Activated CD8-positive, alpha-beta memory T cell treated with anti-CD3 and anti-CD28 coated beads, Interleukin-2, amount 10 ng/mL, durations not matched to agents 7 days and 5 days (primary cell): Measurements from ENCODE around the gene GRIK2. TPM values are rescaled to one million over a fixed set of nuclear protein-coding genes. Genes with fewer than 3 reads are reported as not detected.

ENCODE experiments used
- ATAC-seq: fragments of 150-1000 bp; cut with Tn5 transposase; one replicate; pipeline ENCODE4 v1.10.0; 2021; ENCODE audit warnings: moderate library complexity
- CTCF ChIA-PET: fragments of 350-600 bp; sonication (Branson Sonifier 250); formaldehyde crosslinking; loops from one replicate; lab custom pipeline; 2021; ENCODE audit warnings: antibody characterized with exemption; lab: Charles Lee
- DNase-seq: peaks from one replicate; pipeline ENCODE4 v3.0.0-alpha.2; 2020
- H3K27ac Mint-ChIP-seq: one replicate; pipeline ENCODE4 v1.8.0; 2021; ENCODE audit warnings: mild to moderate bottlenecking, mixed read lengths
- H3K27me3 Mint-ChIP-seq: one replicate; pipeline ENCODE4 v1.8.0; 2021; ENCODE audit warnings: mixed read lengths
- H3K36me3 Mint-ChIP-seq: one replicate; pipeline ENCODE4 v1.8.0; 2021; ENCODE audit warnings: mild to moderate bottlenecking, mixed read lengths
- H3K4me1 Mint-ChIP-seq: one replicate; pipeline ENCODE4 v1.8.0; 2021; ENCODE audit warnings: mixed read lengths
- H3K4me3 Mint-ChIP-seq: one replicate; pipeline ENCODE4 v1.8.0; 2021; ENCODE audit warnings: mild to moderate bottlenecking, moderate library complexity, mixed read lengths
- H3K9me3 Mint-ChIP-seq: one replicate; pipeline ENCODE4 v1.8.0; 2022; ENCODE audit warnings: low read depth, mixed read lengths
- total RNA-seq, 2 experiments: library from RNA; stranded (reverse); gene quantifications; one replicate each; pipeline ENCODE4 v1.2.3, GENCODE V29; 2021

The GRIK2 gene
- total RNA-seq, 2 experiments from 2014 or later = not detected

- H3K4me1 Mint-ChIP-seq = no peaks in the 10 kb centered on the region
Measured at GRCh38 chr6:101851911-101852310, 458.4 kb downstream of the GRIK2 start.

GRCh38 chr6:101853231-101854085 lies 459.9 kb downstream of the GRIK2 start:
- no peak for ATAC-seq
- Mint-ChIP-seq H3K27ac (no peak overlapping the region), H3K4me3 (no peak overlapping the region), H3K36me3 (no peaks in the 10 kb centered on the region), H3K4me1 (no peaks in the 10 kb centered on the region), H3K9me3 (no peaks in the 10 kb centered on the region), H3K27me3 (no peaks in the 10 kb centered on the region)
- CTCF ChIA-PET = no interaction called here
- no peak for DNase-seq

More at GRCh38 chr6:101851911-101852310, 458.4 kb downstream of the GRIK2 start:
- no peak for DNase-seq
- ATAC-seq = no peak
- H3K4me3 Mint-ChIP-seq = no peak overlapping the region
- no peaks in the 10 kb centered on the region for H3K9me3 Mint-ChIP-seq
- H3K27ac Mint-ChIP-seq = no peak overlapping the region
- CTCF ChIA-PET = no interaction called here
- H3K27me3 Mint-ChIP-seq = no peaks in the 10 kb centered on the region
- no peaks in the 10 kb centered on the region for H3K36me3 Mint-ChIP-seq

GRCh38 chr6:101876431-101876830 lies 482.9 kb downstream of the GRIK2 start:
- CTCF ChIA-PET = no interaction called here
- no peaks in the 10 kb centered on the region for H3K4me1 Mint-ChIP-seq
- H3K4me3 Mint-ChIP-seq = no peak overlapping the region
- no peak overlapping the region for H3K27ac Mint-ChIP-seq
- H3K27me3 Mint-ChIP-seq = no peaks in the 10 kb centered on the region
- no peak for DNase-seq
- no peaks in the 10 kb centered on the region for H3K36me3 Mint-ChIP-seq
- H3K9me3 Mint-ChIP-seq = peaks cover 2% of the 10 kb centered on the region
- no peak for ATAC-seq

- H3K9me3 Mint-ChIP-seq = peaks cover 6% of the 10 kb centered on the region
- DNase-seq (no peak), ATAC-seq (no peak)
- H3K27ac Mint-ChIP-seq = no peak overlapping the region
- no peaks in the 10 kb centered on the region for H3K36me3 Mint-ChIP-seq
- H3K27me3 Mint-ChIP-seq = no peaks in the 10 kb centered on the region
- no peak overlapping the region for H3K4me3 Mint-ChIP-seq
- CTCF ChIA-PET = no interaction called here
- H3K4me1 Mint-ChIP-seq = no peaks in the 10 kb centered on the region
Measured at GRCh38 chr6:101878554-101879276, 485.2 kb downstream of the GRIK2 start.

GRCh38 chr6:101879782-101880181 lies 486.3 kb downstream of the GRIK2 start:
- DNase-seq = no peak
- CTCF ChIA-PET = no interaction called here
- Mint-ChIP-seq H3K36me3 (no peaks in the 10 kb centered on the region), H3K9me3 (peaks cover 6% of the 10 kb centered on the region), H3K27ac (no peak overlapping the region), H3K4me1 (no peaks in the 10 kb centered on the region), H3K4me3 (no peak overlapping the region), H3K27me3 (no peaks in the 10 kb centered on the region)
- no peak for ATAC-seq

GRCh38 chr6:101883505-101883904 lies 490.0 kb downstream of the GRIK2 start:
- H3K27me3 Mint-ChIP-seq = no peaks in the 10 kb centered on the region
- no peak overlapping the region for H3K27ac Mint-ChIP-seq

GRCh38 chr6:101887532-101887931 lies 494.0 kb downstream of the GRIK2 start:
- Mint-ChIP-seq H3K4me3 (no peak overlapping the region), H3K27ac (no peak overlapping the region), H3K9me3 (peaks cover 6% of the 10 kb centered on the region), H3K4me1 (no peaks in the 10 kb centered on the region), H3K36me3 (no peaks in the 10 kb centered on the region), H3K27me3 (no peaks in the 10 kb centered on the region)
- ATAC-seq (no peak), DNase-seq (no peak)
- CTCF ChIA-PET = no interaction called here

More at GRCh38 chr6:101883505-101883904, 490.0 kb downstream of the GRIK2 start:
- no peaks in the 10 kb centered on the region for H3K36me3 Mint-ChIP-seq
- CTCF ChIA-PET = no interaction called here
- H3K4me3 Mint-ChIP-seq = no peak overlapping the region
- ATAC-seq = no peak
- H3K4me1 Mint-ChIP-seq = no peaks in the 10 kb centered on the region
- peaks cover 8% of the 10 kb centered on the region for H3K9me3 Mint-ChIP-seq
- no peak for DNase-seq

GRCh38 chr6:101907356-101908217 lies 514.1 kb downstream of the GRIK2 start:
- Mint-ChIP-seq H3K27ac (no peak overlapping the region), H3K36me3 (no peaks in the 10 kb centered on the region), H3K4me3 (no peak overlapping the region), H3K9me3 (no peaks in the 10 kb centered on the region), H3K4me1 (no peaks in the 10 kb centered on the region), H3K27me3 (no peaks in the 10 kb centered on the region)
- no peak for DNase-seq
- ATAC-seq = no peak
- CTCF ChIA-PET = no interaction called here

- H3K4me1 Mint-ChIP-seq = no peaks in the 10 kb centered on the region
- H3K27me3 Mint-ChIP-seq = no peaks in the 10 kb centered on the region
- H3K36me3 Mint-ChIP-seq = no peaks in the 10 kb centered on the region
- ATAC-seq = no peak
- no peak overlapping the region for H3K27ac Mint-ChIP-seq
- no peaks in the 10 kb centered on the region for H3K9me3 Mint-ChIP-seq
- no peak overlapping the region for H3K4me3 Mint-ChIP-seq
- CTCF ChIA-PET = no interaction called here
- DNase-seq = no peak
Measured at GRCh38 chr6:101909366-101909765, 515.9 kb downstream of the GRIK2 start.

- no peak for DNase-seq
- no peak for ATAC-seq
- no peaks in the 10 kb centered on the region for H3K4me1 Mint-ChIP-seq
- H3K9me3 Mint-ChIP-seq = no peaks in the 10 kb centered on the region
- H3K4me3 Mint-ChIP-seq = no peak overlapping the region
- no peaks in the 10 kb centered on the region for H3K27me3 Mint-ChIP-seq
- CTCF ChIA-PET = no interaction called here
- H3K36me3 Mint-ChIP-seq = no peaks in the 10 kb centered on the region
- H3K27ac Mint-ChIP-seq = no peak overlapping the region
Measured at GRCh38 chr6:101912311-101912710, 518.8 kb downstream of the GRIK2 start.

- no peaks in the 10 kb centered on the region for H3K36me3 Mint-ChIP-seq
- no peak overlapping the region for H3K4me3 Mint-ChIP-seq
- H3K4me1 Mint-ChIP-seq = no peaks in the 10 kb centered on the region
- CTCF ChIA-PET = no interaction called here
- DNase-seq (no peak), ATAC-seq (no peak)
- H3K27me3 Mint-ChIP-seq = no peaks in the 10 kb centered on the region
- H3K27ac Mint-ChIP-seq = no peak overlapping the region
- no peaks in the 10 kb centered on the region for H3K9me3 Mint-ChIP-seq
Measured at GRCh38 chr6:101918471-101918870, 525.0 kb downstream of the GRIK2 start.

GRCh38 chr6:101921829-101922450 lies 528.4 kb downstream of the GRIK2 start:
- no peak for ATAC-seq
- H3K27me3 Mint-ChIP-seq = no peaks in the 10 kb centered on the region
- no peaks in the 10 kb centered on the region for H3K9me3 Mint-ChIP-seq
- H3K27ac Mint-ChIP-seq = no peak overlapping the region
- DNase-seq = no peak
- H3K4me1 Mint-ChIP-seq = no peaks in the 10 kb centered on the region
- CTCF ChIA-PET = no interaction called here
- no peaks in the 10 kb centered on the region for H3K36me3 Mint-ChIP-seq
- H3K4me3 Mint-ChIP-seq = no peak overlapping the region
